BLaER1 (cell line): Measurements from ENCODE around the gene ABO.
"Not testable (repeated sequence)": the region's sequence is repeated elsewhere in the genome, so short reads cannot be mapped to it uniquely, and the experiment has no call there.

Experiments
- H3K27ac ChIP-seq: shearing (Covaris generic); formaldehyde crosslinking; 2 replicates; pipeline ENCODE4 v1.8.1; 2022
- H3K27me3 ChIP-seq: shearing (Covaris generic); formaldehyde crosslinking; 2 replicates; pipeline ENCODE4 v1.8.1; 2022
- H3K36me3 ChIP-seq: shearing (Covaris generic); formaldehyde crosslinking; 2 replicates; pipeline ENCODE4 v1.8.1; 2022
- H3K4me1 ChIP-seq: shearing (Covaris generic); formaldehyde crosslinking; 2 replicates; pipeline ENCODE4 v1.8.1; 2022
- H3K4me2 ChIP-seq: shearing (Covaris generic); formaldehyde crosslinking; 2 replicates; pipeline ENCODE4 v1.8.1; 2022
- H3K4me3 ChIP-seq: shearing (Covaris generic); formaldehyde crosslinking; 2 replicates; pipeline ENCODE4 v1.8.1; 2022
- H3K9ac ChIP-seq: shearing (Covaris generic); formaldehyde crosslinking; 2 replicates; pipeline ENCODE4 v1.8.1; 2022
- H3K9me3 ChIP-seq: shearing (Covaris generic); formaldehyde crosslinking; 2 replicates; pipeline ENCODE4 v1.8.1; 2022
- H4K20me1 ChIP-seq: shearing (Covaris generic); formaldehyde crosslinking; 2 replicates; pipeline ENCODE4 v1.8.1; 2022
- Cebpa-rat ChIP-seq: shearing (Covaris generic); IDR thresholded peaks from 2 replicates; pipeline ENCODE4 v1.8.1; 2022

ABO gene

DNA sequence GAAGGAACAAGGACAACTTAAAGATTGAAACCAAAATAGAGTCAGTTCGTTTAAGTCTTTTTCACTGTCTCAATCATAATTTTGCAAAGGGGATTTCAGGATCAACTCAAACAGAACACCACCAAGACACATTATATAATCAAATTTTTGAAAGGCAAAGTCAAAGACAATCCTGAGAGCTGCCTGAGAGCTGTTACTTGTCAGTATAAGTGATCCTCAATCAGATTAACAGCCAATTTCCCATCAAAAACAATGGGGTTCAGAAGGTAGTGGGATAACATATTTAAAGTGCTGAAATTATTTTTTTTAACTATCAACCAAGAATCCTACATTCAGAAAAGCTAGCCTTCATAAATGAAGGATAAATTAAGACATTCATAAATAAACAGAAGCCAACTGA lies 19.3 kb upstream of the ABO start:
- Histone ChIP-seq H3K4me2 (no peak overlapping the region), H4K20me1 (no peaks in the 10 kb centered on the region), H3K27me3 (no peaks in the 10 kb centered on the region), H3K36me3 (no peaks in the 10 kb centered on the region), H3K4me3 (no peak overlapping the region), H3K9me3 (peaks cover 48% of the 10 kb centered on the region), H3K9ac (no peak overlapping the region), H3K4me1 (no peaks in the 10 kb centered on the region), H3K27ac (no peak overlapping the region)
- TF ChIP-seq Cebpa-rat, result no peak

DNA sequence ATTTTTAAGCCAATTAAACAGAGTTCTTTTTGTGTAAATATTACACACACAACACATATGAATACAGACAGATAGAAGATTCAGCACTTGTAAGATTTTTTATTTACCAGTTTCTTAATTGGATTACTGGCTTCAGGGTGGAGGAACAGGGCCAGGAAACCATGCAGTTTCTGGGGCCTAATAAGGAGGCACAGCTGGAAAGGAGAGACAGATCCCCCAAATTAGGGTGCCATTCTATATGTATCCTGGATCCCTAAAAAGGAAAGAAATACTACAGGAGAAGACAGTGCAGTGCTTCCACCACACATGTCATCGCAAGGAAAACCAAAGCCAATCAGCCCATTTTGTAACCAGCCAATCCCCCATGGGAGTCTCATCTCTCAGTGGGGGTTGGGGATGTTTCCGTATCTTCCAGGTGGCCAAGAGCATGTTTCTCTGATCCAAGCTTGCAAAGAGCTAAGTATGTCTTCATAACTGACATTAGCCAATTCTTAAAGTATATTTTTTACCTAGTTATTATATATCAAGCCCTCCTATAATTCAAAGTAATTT lies 15.8 kb upstream of the ABO start:
- TF ChIP-seq Cebpa-rat, result no peak
- no peaks in the 10 kb centered on the region for H3K27me3 ChIP-seq
- no peaks in the 10 kb centered on the region for H4K20me1 ChIP-seq
- no peak overlapping the region for H3K4me3 ChIP-seq
- H3K36me3 ChIP-seq, result no peaks in the 10 kb centered on the region
- peaks cover 73% of the 10 kb centered on the region for H3K9me3 ChIP-seq
- no peak overlapping the region for H3K4me2 ChIP-seq
- H3K9ac ChIP-seq, result no peak overlapping the region
- no peak overlapping the region for H3K27ac ChIP-seq
- H3K4me1 ChIP-seq, result no peaks in the 10 kb centered on the region

DNA sequence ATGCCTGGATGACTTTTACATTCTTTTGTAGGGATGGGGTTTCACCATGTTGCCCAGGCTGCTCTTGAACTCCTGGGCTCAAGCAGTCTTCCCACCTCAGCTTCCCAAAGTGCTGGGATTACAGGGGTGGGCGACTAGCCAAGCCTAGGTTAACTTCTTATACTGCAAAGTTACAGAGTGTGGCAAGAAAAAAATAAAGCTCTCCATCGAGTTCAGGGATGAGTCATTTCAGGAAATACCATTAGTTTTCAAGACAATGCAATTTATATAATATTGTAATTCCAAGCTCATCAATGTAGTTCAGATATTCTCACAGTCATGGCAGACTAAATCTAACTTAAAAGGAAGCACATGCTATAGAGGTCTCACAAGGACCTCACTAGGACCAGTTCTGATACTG lies 11.5 kb upstream of the ABO start:
- TF ChIP-seq Cebpa-rat, result no peak
- Histone ChIP-seq H3K9ac (no peak overlapping the region), H3K9me3 (peaks cover 52% of the 10 kb centered on the region), H3K4me1 (no peaks in the 10 kb centered on the region), H3K4me3 (no peak overlapping the region), H3K27ac (no peak overlapping the region), H3K36me3 (no peaks in the 10 kb centered on the region), H3K4me2 (no peak overlapping the region), H4K20me1 (no peaks in the 10 kb centered on the region), H3K27me3 (no peaks in the 10 kb centered on the region)

DNA sequence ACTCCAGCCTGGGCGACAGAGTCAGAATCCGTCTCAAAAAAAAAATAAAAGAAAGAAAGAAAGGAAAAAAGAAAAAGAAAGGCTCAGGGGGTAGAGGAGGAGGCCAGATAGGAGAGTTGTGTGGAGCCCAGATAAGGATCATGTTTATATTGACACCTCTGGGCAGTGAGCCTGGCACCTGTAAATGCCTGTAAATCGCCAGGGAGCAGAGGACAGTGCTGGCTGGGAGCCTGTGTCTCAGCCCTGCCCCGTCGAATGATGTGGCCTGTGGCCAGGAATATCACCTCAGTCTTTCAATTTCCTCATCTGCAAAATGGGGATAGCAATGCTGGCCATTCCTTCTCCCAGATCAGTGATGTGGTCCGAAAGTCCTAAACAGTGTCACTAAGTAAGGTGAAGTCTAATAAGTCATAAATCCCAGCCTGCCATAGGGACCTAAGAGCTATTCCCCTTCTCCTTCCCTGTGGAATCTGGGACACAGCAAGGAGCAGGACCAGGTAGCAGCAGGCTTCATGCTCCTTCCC lies 10.3 kb upstream of the ABO start:
- no peak overlapping the region for H3K27ac ChIP-seq
- H3K9me3 ChIP-seq, result peaks cover 40% of the 10 kb centered on the region
- H3K27me3 ChIP-seq, result no peaks in the 10 kb centered on the region
- H3K9ac ChIP-seq, result no peak overlapping the region
- H3K4me3 ChIP-seq, result no peak overlapping the region
- H3K4me1 ChIP-seq, result no peaks in the 10 kb centered on the region
- H3K36me3 ChIP-seq, result no peaks in the 10 kb centered on the region
- no peaks in the 10 kb centered on the region for H4K20me1 ChIP-seq
- TF ChIP-seq Cebpa-rat, result no peak
- H3K4me2 ChIP-seq, result no peak overlapping the region

DNA sequence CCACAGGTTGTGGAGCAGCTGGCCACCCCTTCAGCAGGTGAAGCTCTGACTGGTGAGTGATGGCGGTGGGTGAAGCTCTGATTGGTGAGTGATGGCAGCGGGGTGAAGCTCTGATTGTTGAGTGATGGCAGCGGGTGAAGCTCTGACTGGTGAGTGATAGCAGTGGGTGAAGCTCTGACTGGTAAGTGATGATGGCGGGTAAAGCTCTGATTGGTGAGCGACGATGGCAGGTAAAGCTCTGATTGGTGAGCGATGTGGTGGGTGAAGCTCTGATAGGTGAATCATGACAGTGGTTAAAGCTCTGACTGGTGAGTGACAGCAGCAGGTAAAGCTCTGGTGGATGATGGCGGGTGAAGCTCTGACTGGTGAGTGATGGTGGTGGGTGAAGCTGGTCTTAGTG lies 9.4 kb upstream of the ABO start:
- TF ChIP-seq Cebpa-rat, result no peak
- Histone ChIP-seq H3K36me3 (no peaks in the 10 kb centered on the region), H3K4me1 (no peaks in the 10 kb centered on the region), H3K9ac (no peak overlapping the region), H3K4me3 (no peak overlapping the region), H3K27me3 (no peaks in the 10 kb centered on the region), H4K20me1 (no peaks in the 10 kb centered on the region), H3K27ac (no peak overlapping the region), H3K9me3 (peaks cover 39% of the 10 kb centered on the region), H3K4me2 (no peak overlapping the region)

DNA sequence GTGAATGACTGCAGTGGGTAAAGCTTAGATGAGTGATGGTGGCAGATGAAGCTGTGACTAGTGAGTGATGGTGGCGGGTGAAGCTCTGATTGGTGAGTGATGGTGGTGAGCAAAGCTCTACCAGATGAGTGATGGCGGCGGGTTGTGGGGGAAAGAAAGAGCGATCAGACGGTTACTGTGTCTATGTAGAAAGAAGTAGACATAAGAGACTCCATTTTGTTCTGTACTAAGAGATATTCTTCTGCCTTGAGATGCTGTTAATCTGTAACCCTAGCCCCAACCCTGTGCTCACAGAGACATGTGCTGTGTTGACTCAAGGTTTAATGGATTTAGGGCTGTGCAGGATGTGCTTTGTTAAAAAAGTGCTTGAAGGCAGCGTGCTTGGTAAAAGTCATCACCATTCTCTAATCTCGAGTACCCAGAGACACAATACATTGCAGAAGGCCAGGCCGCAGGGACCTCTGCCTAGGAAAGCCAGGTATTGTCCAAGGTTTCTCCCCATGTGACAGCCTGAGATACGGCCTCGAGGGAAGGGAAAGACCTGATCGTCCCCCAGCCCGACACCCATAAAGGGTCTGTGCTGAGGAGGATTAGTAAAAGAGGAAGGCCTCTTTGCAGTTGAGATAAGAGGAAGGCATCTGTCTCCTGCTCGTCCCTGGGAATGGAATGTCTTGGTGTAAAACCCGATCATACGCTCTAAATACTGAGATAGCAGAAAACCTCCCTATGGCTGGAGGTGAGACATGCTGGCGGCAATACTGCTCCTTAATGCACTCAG lies 8.4 kb upstream of the ABO start:
- not testable (repeated sequence) for H3K4me2 ChIP-seq, H4K20me1 ChIP-seq, H3K9ac ChIP-seq, H3K4me1 ChIP-seq, H3K27ac ChIP-seq, H3K27me3 ChIP-seq, H3K4me3 ChIP-seq, H3K36me3 ChIP-seq
- H3K9me3 ChIP-seq, result peaks cover 36% of the 10 kb centered on the region

DNA sequence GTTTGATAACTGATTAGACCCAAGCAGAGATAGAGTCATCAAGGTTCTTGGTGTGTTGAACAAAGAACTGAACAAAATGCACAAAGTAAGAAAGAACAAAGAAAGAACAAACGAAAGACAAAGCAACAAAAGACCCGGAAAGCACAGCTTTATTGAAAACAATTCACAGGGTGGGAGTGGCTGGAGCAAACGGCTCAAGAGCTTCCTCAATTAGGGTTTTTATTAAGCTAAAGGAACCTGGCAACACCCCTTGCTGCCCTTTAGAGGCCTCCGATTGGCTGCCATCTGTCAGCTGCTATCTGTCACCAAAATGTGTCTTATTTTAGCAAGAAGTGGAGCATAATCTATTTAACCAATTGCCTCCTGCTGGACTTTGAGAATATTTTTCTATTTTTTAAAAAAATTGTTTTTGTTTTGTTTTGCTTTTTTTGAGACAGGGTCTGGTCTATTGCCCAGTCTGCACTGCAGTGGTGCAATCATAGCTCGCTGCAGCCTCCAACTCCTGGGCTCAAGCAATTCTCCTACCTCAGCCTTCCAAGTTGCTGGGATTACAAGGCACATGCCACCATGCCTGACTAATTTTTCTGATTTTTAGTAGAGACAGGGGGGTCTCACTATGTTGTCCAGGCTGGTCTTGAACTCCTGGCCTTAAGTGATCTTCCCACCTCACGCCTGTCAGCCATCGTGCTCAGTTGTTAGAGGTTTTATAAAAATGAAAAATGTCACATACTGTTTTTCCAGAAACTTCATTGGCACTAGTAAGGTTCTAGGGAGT lies 7.7 kb upstream of the ABO start:
- Histone ChIP-seq H4K20me1 (no peaks in the 10 kb centered on the region), H3K4me3 (no peak overlapping the region), H3K9me3 (peaks cover 36% of the 10 kb centered on the region), H3K27ac (no peak overlapping the region), H3K27me3 (no peaks in the 10 kb centered on the region), H3K36me3 (no peaks in the 10 kb centered on the region), H3K4me2 (no peak overlapping the region), H3K4me1 (no peaks in the 10 kb centered on the region), H3K9ac (no peak overlapping the region)
- no peak for TF ChIP-seq Cebpa-rat

DNA sequence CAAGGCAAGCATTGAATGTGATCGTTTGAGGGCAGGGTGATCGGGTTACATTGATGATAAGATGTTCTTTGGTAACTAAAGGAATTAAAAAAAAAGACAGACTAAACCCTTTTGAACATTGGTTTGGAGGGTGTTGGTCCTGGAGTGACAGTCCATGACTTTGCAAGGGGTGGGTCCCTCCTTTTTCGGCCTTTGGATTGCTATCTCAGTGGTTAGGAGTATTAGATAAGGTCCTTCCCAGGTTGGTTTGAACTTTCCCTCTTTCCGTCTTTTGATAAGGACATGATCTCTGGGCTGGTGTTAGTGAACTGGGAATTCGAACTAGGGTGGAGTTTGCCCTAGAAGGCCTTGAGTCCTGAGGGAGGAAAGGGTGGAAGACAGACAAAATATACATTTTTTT lies 5.4 kb upstream of the ABO start:
- Histone ChIP-seq H3K9ac (no peak overlapping the region), H4K20me1 (no peaks in the 10 kb centered on the region), H3K9me3 (peaks cover 47% of the 10 kb centered on the region), H3K27me3 (peaks cover 17% of the 10 kb centered on the region), H3K27ac (no peak overlapping the region), H3K4me1 (no peaks in the 10 kb centered on the region), H3K4me3 (no peak overlapping the region), H3K36me3 (no peaks in the 10 kb centered on the region), H3K4me2 (no peak overlapping the region)
- no peak for TF ChIP-seq Cebpa-rat

DNA sequence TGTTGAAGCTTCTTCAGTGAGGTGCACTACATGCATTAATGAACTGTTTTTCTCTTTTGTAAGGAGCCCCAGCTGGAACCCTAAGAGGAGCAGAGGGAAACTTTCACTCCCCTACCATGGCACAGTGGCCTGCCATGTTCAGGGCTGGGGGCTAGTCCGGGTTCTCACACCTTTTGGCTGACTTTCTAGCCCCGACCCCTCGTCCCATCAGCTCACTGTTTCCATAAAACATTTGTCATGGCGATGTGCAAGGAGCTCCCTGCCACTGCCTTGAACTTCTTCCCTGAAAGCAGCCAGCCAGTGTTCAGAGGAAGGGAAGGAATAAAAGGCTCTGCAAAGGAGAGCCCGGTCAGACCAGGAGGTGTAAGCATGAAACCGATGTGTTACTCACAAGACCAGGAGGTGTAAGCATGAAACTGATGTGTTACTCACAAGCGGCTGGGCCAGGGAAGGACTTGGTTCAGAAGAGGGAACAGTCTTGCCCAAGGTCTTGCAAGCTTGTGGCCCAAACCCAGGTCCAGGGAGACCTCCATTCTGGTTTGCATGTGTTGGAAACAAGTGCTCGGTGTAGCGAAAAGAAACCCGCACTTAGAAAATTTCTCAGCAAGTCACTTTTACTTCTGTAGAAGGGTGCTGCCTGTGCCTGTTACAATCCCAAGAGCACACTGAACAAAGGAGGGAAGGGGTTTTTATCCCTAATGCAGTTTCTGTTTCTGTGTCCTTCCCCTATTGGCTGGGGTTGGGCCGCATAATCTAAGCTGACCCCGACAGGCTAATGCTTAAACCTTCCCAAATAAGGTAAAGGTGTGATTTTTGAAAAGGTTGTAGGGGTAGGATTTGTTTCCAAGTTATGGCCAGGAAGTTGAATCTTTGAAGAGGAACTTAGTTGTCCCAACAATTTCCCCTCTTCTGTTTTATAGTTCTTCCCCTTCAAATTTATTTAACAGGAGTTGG lies 3.4 kb upstream of the ABO start:
- H3K4me3 ChIP-seq, result no peak overlapping the region
- H3K4me2 ChIP-seq, result no peak overlapping the region
- no peak for TF ChIP-seq Cebpa-rat
- peaks cover 59% of the 10 kb centered on the region for H3K9me3 ChIP-seq
- H4K20me1 ChIP-seq, result no peaks in the 10 kb centered on the region
- H3K27me3 ChIP-seq, result peaks cover 37% of the 10 kb centered on the region
- no peaks in the 10 kb centered on the region for H3K36me3 ChIP-seq
- H3K4me1 ChIP-seq, result no peaks in the 10 kb centered on the region
- no peak overlapping the region for H3K9ac ChIP-seq
- H3K27ac ChIP-seq, result no peak overlapping the region
